GM12864 (cell line): Measurements from ENCODE around the gene FAM124A.
A peak's percentile ranks its signal among the peaks of the same experiment; 100 is the strongest.

ENCODE experiments used
- DNase-seq: peaks from one replicate; pipeline ENCODE4 v3.0.0-alpha.2; 2011; ENCODE audit warnings: low read depth
- H3K4me3 ChIP-seq: 2 replicates; pipeline ENCODE4 v1.5.1; 2011; ENCODE audit warnings: mild to moderate bottlenecking, low read depth, low read length, control low read depth
- CTCF ChIP-seq: IDR thresholded peaks from 2 replicates; pipeline ENCODE4 v1.5.1; 2011; ENCODE audit warnings: low read depth, mild to moderate bottlenecking, moderate library complexity, low read length, control low read depth, inconsistent platforms; ENCODE audit errors: missing control alignments

The FAM124A gene

DNA sequence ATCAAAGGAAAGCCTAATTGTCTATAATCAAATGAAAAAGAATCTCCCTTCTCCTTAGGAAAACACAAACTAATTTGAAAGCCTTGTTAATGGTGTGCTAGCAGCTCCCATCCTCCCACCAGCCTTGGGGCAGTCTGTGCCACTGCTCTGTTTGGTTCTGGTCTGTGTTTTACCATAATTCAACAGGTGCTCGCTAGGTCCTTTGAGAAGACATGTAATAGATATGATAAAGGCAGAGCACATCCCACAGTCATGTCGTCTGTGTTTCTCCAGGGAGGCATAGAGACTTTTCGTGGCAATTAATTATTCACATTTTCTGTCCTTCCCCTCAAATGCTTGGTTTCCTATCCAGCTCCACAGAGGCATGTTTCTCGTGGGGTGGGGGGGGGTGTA lies 23.8 kb downstream of the FAM124A start:
- TF ChIP-seq CTCF: no peak
- no peak for DNase-seq
- H3K4me3 ChIP-seq: no peak overlapping the region

- H3K4me3 ChIP-seq: no peak overlapping the region
- no peak for TF ChIP-seq CTCF
- no peak for DNase-seq
Observed at GRCh38 chr13:51246418-51247277, 24.4 kb downstream of the FAM124A start.

DNA sequence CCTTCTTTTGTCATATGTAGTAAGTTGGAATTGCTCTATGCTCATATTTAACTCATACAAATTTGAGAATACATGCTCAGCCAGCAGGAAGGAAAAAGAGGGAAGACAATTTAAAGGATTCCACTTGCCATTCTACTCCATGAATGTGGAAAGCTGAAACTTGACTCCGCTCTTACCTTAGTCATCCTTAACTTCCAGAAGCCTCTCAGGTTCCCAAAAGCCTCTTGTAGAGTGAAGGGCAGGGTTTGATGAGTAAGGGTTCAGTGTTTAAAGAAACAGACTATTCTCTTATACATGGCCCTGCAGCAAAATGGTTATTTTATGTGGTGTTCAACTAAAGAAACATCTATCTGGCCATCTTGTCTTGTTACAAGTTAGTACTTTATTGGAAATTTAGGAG lies 27.1 kb downstream of the FAM124A start:
- no peak overlapping the region for H3K4me3 ChIP-seq
- no peak for TF ChIP-seq CTCF
- DNase-seq: no peak

DNA sequence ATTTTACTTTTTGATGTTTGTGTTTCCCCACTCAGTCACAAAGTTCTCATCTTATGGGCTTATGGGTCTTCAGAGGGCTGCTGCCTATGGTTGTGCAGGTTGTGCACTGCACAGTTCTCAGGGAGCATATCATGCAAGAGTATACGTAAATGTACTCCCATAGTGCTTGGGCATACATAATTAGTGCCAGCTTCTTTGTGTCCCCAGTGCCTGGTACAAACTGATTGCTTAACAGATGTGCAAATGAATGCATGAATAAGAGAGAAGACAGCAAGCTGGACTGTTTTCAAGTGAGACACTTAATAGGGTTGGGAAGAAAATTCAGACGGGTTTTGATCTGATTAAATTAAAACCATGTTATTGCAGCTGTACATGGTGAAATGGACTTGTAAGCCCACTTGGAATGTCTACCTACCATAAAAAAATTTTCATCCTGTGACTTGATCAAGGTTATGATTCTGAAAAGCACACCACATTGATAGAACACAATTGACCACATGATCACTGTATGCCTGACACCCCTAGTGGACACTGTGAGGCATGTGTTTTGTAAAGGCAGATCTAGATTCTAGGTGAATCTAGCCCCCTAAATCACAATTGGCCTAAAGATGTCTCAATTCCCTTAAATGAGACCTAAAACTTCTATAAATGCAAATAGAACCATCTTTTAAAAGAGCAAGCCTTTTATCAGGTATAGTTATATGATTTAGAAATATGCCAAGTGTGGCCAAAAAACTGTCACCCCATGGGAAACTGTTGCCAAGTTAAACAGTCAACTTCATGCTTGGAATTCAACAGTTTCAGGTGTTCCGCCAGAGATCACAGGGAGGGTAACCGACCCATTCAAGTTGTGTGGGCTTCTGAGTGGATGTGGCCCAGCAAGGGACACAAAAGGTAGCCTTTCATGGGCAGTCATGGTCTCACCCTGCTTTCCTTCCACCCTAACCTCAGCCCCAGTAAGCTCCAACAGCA lies 27.9 kb downstream of the FAM124A start:
- peak; percentile 56 for TF ChIP-seq CTCF
- H3K4me3 ChIP-seq: no peak overlapping the region
- DNase-seq: no peak

DNA sequence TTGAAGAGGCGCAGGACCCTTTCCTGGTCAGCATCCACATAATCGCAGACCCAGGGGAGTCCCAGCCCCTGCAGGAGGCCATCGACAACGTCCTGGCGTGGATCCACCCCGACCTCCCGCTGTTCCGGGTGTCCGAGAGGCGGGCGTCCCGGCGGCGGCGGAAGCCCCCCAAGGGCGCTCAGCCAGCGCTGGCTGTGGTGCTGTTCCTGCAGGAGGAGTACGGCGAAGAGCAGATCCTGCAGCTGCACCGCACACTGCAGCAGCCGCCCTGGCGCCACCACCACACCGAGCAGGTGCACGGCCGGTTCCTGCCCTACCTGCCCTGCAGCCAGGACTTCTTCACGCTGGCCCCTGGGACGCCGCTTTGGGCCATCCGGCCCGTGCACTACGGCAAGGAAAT lies 29.3 kb downstream of the FAM124A start:
- TF ChIP-seq CTCF: no peak
- no peak for DNase-seq

DNA sequence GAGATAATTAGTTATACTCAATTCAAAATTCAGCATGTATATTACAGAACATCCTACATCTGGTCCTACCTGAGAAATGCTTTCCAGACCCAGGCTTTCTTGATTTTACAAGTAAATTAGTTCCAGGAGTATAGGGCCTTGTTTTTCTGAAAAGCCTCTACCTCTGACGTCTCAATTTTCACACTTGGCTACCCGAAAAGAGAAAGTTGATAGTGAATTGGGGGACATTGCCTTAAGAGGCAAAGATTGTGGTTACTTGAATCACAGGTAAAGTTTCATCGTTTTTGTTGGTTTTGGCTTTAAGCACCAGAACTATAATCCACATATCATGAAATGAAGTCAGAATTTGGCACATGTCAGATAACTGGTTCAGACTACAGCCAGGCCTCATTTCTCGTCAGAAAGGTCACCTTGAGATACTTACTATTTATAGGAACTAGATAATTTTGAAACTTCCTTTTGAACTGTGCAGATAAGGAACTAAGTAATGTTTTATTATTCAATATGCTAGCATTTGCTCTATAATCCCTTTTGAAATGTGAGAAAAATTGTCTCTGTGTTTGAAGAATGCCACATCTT lies 30.8 kb downstream of the FAM124A start:
- DNase-seq: no peak
- H3K4me3 ChIP-seq: no peak overlapping the region
- TF ChIP-seq CTCF: no peak

More for the DNA sequence above, 29.3 kb downstream of the FAM124A start:
- no peak overlapping the region for H3K4me3 ChIP-seq
